NCI-H1105 (cell line): ENCODE results near the gene CLEC4A.
A peak's percentile ranks its signal among the peaks of the same experiment; 100 is the strongest.
"Not testable (repeated sequence)": the region's sequence is repeated elsewhere in the genome, so short reads cannot be mapped to it uniquely, and the experiment has no call there.

ENCODE experiments used
- DNase-seq: peaks from one replicate; lab custom pipeline; 2025; lab: John Stamatoyannopoulos, UW

CLEC4A gene

GRCh38 chr12:8134398-8134930, 11.0 kb downstream of the CLEC4A start:
- DNase-seq = not testable (repeated sequence)

DNA sequence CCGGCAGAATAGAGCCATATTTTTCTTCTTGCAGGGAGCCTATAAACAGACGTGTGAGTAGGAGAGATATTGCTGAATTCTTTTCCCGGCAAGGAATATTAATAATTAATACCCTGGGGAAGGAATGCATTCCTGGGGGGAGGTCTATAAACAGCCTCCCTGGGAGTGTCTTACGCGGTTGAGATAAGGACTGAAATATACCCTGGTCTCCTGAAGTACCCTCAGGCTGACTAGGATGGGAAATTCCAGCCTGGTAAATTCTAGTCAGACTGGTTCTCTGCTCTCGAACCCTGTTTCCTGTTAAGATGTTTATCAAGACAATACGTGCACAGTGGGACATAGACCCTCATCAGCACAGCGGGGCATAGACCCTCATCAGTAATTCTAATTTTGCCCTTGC, 18.2 kb downstream of the CLEC4A start:
- not testable (repeated sequence) for DNase-seq

DNA sequence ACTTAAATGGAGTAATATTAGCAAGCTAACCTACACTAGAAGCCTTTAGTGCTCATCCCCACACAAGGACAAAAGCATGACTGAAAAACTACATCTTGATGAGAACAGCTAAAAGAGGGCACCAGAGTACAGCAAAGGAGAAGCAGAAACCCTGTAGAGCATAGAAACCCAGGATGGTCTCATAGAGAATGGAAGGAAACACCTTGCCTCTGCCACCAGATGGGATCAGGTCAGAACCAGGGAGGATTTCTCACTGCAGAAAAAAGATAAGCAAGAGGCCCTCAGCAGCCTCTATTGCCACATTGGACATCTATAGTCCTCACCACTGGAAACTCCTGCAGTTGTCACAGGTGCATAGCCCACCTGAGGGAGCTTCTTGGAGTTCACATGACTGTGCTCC, 19.8 kb downstream of the CLEC4A start:
- DNase-seq = no peak

- no peak for DNase-seq
Observed at GRCh38 chr12:8145754-8146441, 22.5 kb downstream of the CLEC4A start.

GRCh38 chr12:8146442-8146771, 23.0 kb downstream of the CLEC4A start:
- DNase-seq = no peak

GRCh38 chr12:8154526-8154925, 31.1 kb downstream of the CLEC4A start:
- DNase-seq = no peak

DNA sequence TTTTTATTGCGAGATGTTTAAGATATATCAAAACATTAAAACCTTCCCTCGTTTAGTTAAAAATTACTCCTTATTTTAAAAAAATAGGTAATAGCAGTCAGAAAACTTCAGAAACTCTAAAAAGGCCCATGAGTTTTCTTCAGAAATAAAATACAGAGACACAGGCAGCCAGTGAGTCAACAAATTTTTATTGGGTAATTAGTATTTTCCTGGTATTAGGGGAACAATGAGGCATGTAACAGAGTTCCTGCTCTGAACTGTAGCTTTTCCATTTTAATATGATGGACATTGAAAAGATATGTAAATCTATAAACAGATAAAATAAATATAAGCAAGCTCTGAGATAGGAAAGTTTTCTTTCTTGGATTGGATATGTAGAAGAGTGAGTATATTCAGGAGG, 33.0 kb downstream of the CLEC4A start:
- no peak for DNase-seq

DNA sequence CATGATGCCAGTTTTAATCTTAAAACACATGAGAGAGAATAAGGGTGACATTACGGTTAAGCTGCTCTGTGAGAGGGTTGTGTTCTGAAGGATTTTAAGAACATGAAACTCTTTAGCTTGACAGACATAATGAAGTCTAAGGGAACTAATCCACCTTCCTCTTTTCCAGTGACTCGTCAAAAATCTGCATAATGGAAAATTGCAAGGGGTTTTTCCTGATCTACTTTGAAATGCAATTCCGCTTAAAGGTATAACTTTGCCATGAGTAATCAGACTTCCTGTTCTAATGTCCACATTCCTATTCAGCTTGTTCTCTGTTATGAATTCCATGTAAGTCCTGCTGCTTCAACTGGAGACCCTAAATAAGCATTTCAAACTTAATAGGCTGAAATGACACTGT, 33.4 kb downstream of the CLEC4A start, which contains the start of gene ZNF705A:
Gene ZNF705A, plus strand, starts transcription at position 171 of the 400 bp plus-strand sequence. CDS start 15,611 bp downstream, outside the sequence.
- DNase-seq = no peak

DNA sequence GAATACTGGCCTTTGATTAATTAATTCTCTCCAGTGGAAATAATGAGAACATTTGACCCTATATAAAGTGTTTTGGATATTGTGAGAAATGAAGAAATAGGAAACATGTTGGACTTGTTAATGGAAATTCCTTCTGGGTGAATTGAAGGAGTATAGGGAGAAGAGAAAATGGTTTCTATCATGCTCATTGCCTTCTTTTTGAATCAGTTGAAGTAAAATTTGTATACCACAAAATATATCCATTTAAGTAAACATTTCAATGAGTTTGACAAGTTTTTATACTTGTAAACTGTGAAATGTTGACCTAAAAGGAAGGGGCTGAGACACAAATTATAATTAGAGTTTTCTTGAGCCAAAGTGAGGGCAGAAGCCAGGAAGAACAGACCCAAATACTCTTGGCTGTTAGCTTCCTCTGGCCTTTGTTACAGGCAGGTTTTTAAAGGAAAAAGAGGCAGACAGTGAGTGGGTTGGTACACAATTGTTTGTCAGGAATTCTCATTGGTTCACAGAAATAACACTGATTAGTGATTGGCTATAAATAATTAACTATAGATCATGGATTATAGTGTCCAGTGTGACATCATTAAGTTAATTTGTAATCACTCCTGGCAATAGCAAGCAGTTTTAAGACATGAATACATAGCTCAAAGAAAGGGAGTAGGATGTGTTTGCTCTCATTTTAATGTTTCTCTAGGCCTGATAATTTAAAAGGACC, 34.2 kb downstream of the CLEC4A start:
- no peak for DNase-seq

DNA sequence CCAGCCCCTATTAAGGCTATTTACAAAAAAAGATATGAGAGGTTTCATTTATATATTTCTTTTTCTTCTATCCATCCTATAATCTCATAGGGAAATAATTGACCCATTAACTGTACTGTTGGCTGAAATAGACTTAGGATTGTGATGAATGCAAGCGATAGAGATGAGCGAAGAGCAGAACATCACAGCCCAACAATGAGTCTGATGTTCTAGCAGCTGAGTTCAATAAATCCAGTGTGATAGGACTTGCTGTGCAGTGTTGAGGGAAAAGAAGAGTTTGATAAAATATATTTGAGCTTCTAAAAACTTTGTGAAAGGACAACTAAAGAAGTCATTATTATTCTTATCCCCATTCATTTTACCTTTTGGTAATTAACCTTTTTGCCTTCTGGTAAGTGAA, 49.5 kb downstream of the CLEC4A start:
- DNase-seq = not testable (repeated sequence)

GRCh38 chr12:8179989-8180585, 56.7 kb downstream of the CLEC4A start:
- DNase-seq = peak; percentile 36

DNA sequence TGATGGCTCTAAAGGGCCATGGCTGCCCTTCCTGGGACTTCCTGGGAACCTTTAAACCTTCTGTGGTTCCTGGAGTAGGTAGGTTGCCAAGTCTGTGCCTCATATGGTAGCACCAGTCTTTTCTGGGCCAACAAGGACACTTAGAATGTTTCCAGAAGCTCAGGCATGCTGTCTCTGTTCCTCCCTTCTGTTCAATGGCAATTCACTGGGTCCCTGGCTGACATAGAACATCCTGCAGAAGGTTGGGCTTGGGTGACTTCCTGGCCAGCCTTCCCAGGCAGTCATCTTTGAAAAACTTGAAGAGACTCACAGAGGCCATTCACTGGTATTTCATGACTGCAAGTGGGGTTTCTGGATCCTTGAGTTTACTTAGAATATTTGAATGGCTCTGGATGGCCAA, 57.9 kb downstream of the CLEC4A start:
- not testable (repeated sequence) for DNase-seq

DNA sequence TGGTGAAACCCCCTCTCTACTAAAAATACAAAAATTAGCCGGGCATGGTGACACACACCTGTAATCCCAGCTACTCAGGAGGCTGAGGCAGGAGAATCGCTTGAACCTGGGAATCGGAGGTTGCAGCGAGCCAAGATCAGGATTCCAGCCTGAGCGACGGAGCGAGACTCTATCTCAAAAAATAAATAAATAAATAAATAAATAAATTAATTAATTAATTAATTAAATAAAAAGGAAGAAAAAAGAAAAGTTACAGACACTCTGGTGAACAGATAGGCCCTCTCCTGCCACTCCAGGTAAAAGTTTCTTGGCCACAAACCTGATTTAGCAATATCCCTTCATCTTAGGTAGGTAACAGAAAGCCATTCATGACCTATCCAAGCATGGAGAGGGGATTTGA, 59.5 kb downstream of the CLEC4A start:
- not testable (repeated sequence) for DNase-seq

GRCh38 chr12:8183346-8183745, 59.9 kb downstream of the CLEC4A start:
- not testable (repeated sequence) for DNase-seq

- not testable (repeated sequence) for DNase-seq
Observed at GRCh38 chr12:8184206-8184605, 60.8 kb downstream of the CLEC4A start.

GRCh38 chr12:8188088-8188487, 64.7 kb downstream of the CLEC4A start:
- DNase-seq = not testable (repeated sequence)
